ENCODE measurements around the gene RNF128.

RNF128 gene

GRCh38 chrX:106692425-106693065 is 34.0 kb upstream of the RNF128 start:
- TF ChIP-seq, protein P1, sequence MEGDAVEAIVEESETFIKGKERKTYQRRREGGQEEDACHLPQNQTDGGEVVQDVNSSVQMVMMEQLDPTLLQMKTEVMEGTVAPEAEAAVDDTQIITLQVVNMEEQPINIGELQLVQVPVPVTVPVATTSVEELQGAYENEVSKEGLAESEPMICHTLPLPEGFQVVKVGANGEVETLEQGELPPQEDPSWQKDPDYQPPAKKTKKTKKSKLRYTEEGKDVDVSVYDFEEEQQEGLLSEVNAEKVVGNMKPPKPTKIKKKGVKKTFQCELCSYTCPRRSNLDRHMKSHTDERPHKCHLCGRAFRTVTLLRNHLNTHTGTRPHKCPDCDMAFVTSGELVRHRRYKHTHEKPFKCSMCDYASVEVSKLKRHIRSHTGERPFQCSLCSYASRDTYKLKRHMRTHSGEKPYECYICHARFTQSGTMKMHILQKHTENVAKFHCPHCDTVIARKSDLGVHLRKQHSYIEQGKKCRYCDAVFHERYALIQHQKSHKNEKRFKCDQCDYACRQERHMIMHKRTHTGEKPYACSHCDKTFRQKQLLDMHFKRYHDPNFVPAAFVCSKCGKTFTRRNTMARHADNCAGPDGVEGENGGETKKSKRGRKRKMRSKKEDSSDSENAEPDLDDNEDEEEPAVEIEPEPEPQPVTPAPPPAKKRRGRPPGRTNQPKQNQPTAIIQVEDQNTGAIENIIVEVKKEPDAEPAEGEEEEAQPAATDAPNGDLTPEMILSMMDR (conservative IDR thresholded peaks at IDR 0.05; ENCODE audit: low read length), result no peak
- TF ChIP-seq EZH2phosphoT487 (IDR thresholded peaks at IDR 0.05; ENCODE audit: borderline replicate concordance), result no peak
- Histone ChIP-seq H3K36me3 (ENCODE audit: insufficient read depth, low read length) (no peaks in the 10 kb centered on the region), H3F3A (ENCODE audit: low read depth) (no peaks in the 10 kb centered on the region), H3K4me3 (ENCODE audit: low read length, poor library complexity, severe bottlenecking) (no peak overlapping the region), H3K4me2 (ENCODE audit: low read depth, low read length, poor library complexity, severe bottlenecking) (no peak overlapping the region), H4K20me1 (ENCODE audit: insufficient read depth, low read length, poor library complexity, severe bottlenecking) (no peaks in the 10 kb centered on the region), H3K9me3 (ENCODE audit: insufficient read depth, low read depth, low read length) (no peaks in the 10 kb centered on the region), H3K27me3 (ENCODE audit: insufficient read depth, low read length, poor library complexity, severe bottlenecking) (no peaks in the 10 kb centered on the region), H3K79me2 (ENCODE audit: insufficient read depth, low read length) (no peaks in the 10 kb centered on the region), H3K4me1 (ENCODE audit: insufficient read depth, low read length, poor library complexity, severe bottlenecking) (no peaks in the 10 kb centered on the region), H3K9me2 (replicated peaks; ENCODE audit: low read depth, low read length) (no peaks in the 10 kb centered on the region), H3K9ac (ENCODE audit: low read depth, low read length, poor library complexity, severe bottlenecking) (no peak overlapping the region), H2AFZ (ENCODE audit: low read length) (no peak overlapping the region)

GRCh38 chrX:106696502-106696901 is 30.0 kb upstream of the RNF128 start:
- no peaks in the 10 kb centered on the region for H3K27me3 ChIP-seq (ENCODE audit: insufficient read depth, low read length, poor library complexity, severe bottlenecking)
- H3K79me2 ChIP-seq (ENCODE audit: insufficient read depth, low read length), result no peaks in the 10 kb centered on the region
- H3K9me3 ChIP-seq (ENCODE audit: insufficient read depth, low read depth, low read length), result no peaks in the 10 kb centered on the region
- no peak overlapping the region for H3K4me2 ChIP-seq (ENCODE audit: low read depth, low read length, poor library complexity, severe bottlenecking)
- H4K20me1 ChIP-seq (ENCODE audit: insufficient read depth, low read length, poor library complexity, severe bottlenecking), result no peaks in the 10 kb centered on the region
- H3K9me2 ChIP-seq (replicated peaks; ENCODE audit: low read depth, low read length), result no peaks in the 10 kb centered on the region
- TF ChIP-seq, protein P1 (conservative IDR thresholded peaks at IDR 0.05; ENCODE audit: low read length), result 0 out of 2 replicates have a peak, but pooled peaks have one; percentile 10
- no peak for TF ChIP-seq EZH2phosphoT487 (IDR thresholded peaks at IDR 0.05; ENCODE audit: borderline replicate concordance)
- no peak overlapping the region for H2AFZ ChIP-seq (ENCODE audit: low read length)
- no peaks in the 10 kb centered on the region for H3K4me1 ChIP-seq (ENCODE audit: insufficient read depth, low read length, poor library complexity, severe bottlenecking)
- H3K4me3 ChIP-seq (ENCODE audit: low read length, poor library complexity, severe bottlenecking), result no peak overlapping the region
- no peak overlapping the region for H3K9ac ChIP-seq (ENCODE audit: low read depth, low read length, poor library complexity, severe bottlenecking)
- H3K36me3 ChIP-seq (ENCODE audit: insufficient read depth, low read length), result no peaks in the 10 kb centered on the region
- H3F3A ChIP-seq (ENCODE audit: low read depth), result no peaks in the 10 kb centered on the region

- no peaks in the 10 kb centered on the region for H3K79me2 ChIP-seq (ENCODE audit: insufficient read depth, low read length)
- H3K9me3 ChIP-seq (ENCODE audit: insufficient read depth, low read depth, low read length), result no peaks in the 10 kb centered on the region
- no peaks in the 10 kb centered on the region for H3K4me1 ChIP-seq (ENCODE audit: insufficient read depth, low read length, poor library complexity, severe bottlenecking)
- H3K9me2 ChIP-seq (replicated peaks; ENCODE audit: low read depth, low read length), result no peaks in the 10 kb centered on the region
- no peak overlapping the region for H3K4me3 ChIP-seq (ENCODE audit: low read length, poor library complexity, severe bottlenecking)
- H2AFZ ChIP-seq (ENCODE audit: low read length), result no peak overlapping the region
- no peaks in the 10 kb centered on the region for H3K36me3 ChIP-seq (ENCODE audit: insufficient read depth, low read length)
- no peak overlapping the region for H3K4me2 ChIP-seq (ENCODE audit: low read depth, low read length, poor library complexity, severe bottlenecking)
- H3K27me3 ChIP-seq (ENCODE audit: insufficient read depth, low read length, poor library complexity, severe bottlenecking), result no peaks in the 10 kb centered on the region
- no peak for TF ChIP-seq EZH2phosphoT487 (IDR thresholded peaks at IDR 0.05; ENCODE audit: borderline replicate concordance)
- TF ChIP-seq, protein P1 (conservative IDR thresholded peaks at IDR 0.05; ENCODE audit: low read length), result no peak
- no peaks in the 10 kb centered on the region for H4K20me1 ChIP-seq (ENCODE audit: insufficient read depth, low read length, poor library complexity, severe bottlenecking)
- no peaks in the 10 kb centered on the region for H3F3A ChIP-seq (ENCODE audit: low read depth)
- no peak overlapping the region for H3K9ac ChIP-seq (ENCODE audit: low read depth, low read length, poor library complexity, severe bottlenecking)
These were observed 27.8 kb upstream of the RNF128 start for GRCh38 chrX:106698693-106699092.

Measured in Loucy (cell line).